Nasal cavity respiratory epithelium epithelial cell of viscerocranial mucosa (primary cell): Measurements from ENCODE around the gene FHIP1B. TPM values are rescaled to one million over a fixed set of nuclear protein-coding genes. Genes with fewer than 3 reads are reported as not detected.

Experiments
- total RNA-seq: library from RNA; depleted of rRNA; stranded (reverse); fragments of >200 nt; gene quantifications from 2 replicates; pipeline ENCODE4 v1.2.3, GENCODE V29; 2014

The FHIP1B gene
- 8.9 and 15.4 TPM in 2 replicates for total RNA-seq

GRCh38 chr11:6234387-6235107, at the start of gene FHIP1B:
Gene FHIP1B, minus strand, starts transcription at chr11:6234636. Its CDS starts 10,120 bp downstream, at chr11:6224516.

GRCh38 chr11:6238902-6239301, 4.5 kb upstream of the FHIP1B start, which contains the start of gene CNGA4:
Gene CNGA4, plus strand, starts transcription at chr11:6239089. Its CDS starts 118 bp downstream, at chr11:6239207.

GRCh38 chr11:6205366-6205765, 29.1 kb downstream of the FHIP1B start, which contains the start of gene C11orf42:
Gene C11orf42, plus strand, starts transcription at chr11:6205557. Its CDS starts 59 bp downstream, at chr11:6205616.

GRCh38 chr11:6199174-6199810, 35.1 kb downstream of the FHIP1B start, which contains the start of gene OR52W1:
Gene OR52W1, plus strand, starts transcription at chr11:6199224. Its CDS starts 0 bp downstream, at chr11:6199224.

GRCh38 chr11:6170226-6170625, 64.2 kb downstream of the FHIP1B start, which contains the start of gene OR52B2:
Gene OR52B2, minus strand, starts transcription at chr11:6170326. Its CDS starts 0 bp downstream, at chr11:6170326.

Other genes starting within 250 kb of the FHIP1B start
- gene OR52L1, start 247.7 kb downstream of the FHIP1B start, total RNA-seq: not detected in 2 replicates
- not detected in 2 replicates for gene OR56A4, start 227.7 kb downstream of the FHIP1B start, total RNA-seq
- not detected in 2 replicates for gene OR56A1, start 203.9 kb downstream of the FHIP1B start, total RNA-seq
- not detected in 2 replicates for gene OR56B4, start 127.0 kb downstream of the FHIP1B start, total RNA-seq
- gene OR52B2, start 64.3 kb downstream of the FHIP1B start, total RNA-seq: not detected in 2 replicates
- gene OR52W1, start 35.4 kb downstream of the FHIP1B start, total RNA-seq: not detected in 2 replicates
- gene C11orf42, start 29.1 kb downstream of the FHIP1B start, total RNA-seq: not detected in 2 replicates
- 0.07 TPM in 1 of 2 replicates, not detected in the other for gene CNGA4, start 4.5 kb upstream of the FHIP1B start, total RNA-seq
- gene CCKBR, start 25.2 kb upstream of the FHIP1B start, total RNA-seq: not detected in 2 replicates
- 7.0 and 18.5 TPM in 2 replicates for gene CAVIN3, start 85.9 kb upstream of the FHIP1B start, total RNA-seq
- gene SMPD1, start 155.8 kb upstream of the FHIP1B start, total RNA-seq: 2.7 and 4.9 TPM in 2 replicates
- 0.34 and 2.2 TPM in 2 replicates for gene APBB1, start 184.5 kb upstream of the FHIP1B start, total RNA-seq
- gene HPX, start 206.4 kb upstream of the FHIP1B start, total RNA-seq: 0.34 and 1.00 TPM in 2 replicates
- 10.6 and 21.4 TPM in 2 replicates for gene TRIM3, start 239.3 kb upstream of the FHIP1B start, total RNA-seq
- 46.9 and 50.9 TPM in 2 replicates for gene ARFIP2, start 246.7 kb upstream of the FHIP1B start, total RNA-seq
- 44.8 and 51.8 TPM in 2 replicates for gene TIMM10B, start 246.9 kb upstream of the FHIP1B start, total RNA-seq